HG03378 (cell line): Measurements from ENCODE around the gene CD82.

Experiments used
- ATAC-seq: cut with Tn5 transposase; IDR thresholded peaks from one replicate; pipeline ENCODE4 v1.9.1; 2021; ENCODE audit warnings: mild to moderate bottlenecking, moderate library complexity; ENCODE audit not compliant: unreplicated experiment

Gene CD82, protein sequence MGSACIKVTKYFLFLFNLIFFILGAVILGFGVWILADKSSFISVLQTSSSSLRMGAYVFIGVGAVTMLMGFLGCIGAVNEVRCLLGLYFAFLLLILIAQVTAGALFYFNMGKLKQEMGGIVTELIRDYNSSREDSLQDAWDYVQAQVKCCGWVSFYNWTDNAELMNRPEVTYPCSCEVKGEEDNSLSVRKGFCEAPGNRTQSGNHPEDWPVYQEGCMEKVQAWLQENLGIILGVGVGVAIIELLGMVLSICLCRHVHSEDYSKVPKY

DNA sequence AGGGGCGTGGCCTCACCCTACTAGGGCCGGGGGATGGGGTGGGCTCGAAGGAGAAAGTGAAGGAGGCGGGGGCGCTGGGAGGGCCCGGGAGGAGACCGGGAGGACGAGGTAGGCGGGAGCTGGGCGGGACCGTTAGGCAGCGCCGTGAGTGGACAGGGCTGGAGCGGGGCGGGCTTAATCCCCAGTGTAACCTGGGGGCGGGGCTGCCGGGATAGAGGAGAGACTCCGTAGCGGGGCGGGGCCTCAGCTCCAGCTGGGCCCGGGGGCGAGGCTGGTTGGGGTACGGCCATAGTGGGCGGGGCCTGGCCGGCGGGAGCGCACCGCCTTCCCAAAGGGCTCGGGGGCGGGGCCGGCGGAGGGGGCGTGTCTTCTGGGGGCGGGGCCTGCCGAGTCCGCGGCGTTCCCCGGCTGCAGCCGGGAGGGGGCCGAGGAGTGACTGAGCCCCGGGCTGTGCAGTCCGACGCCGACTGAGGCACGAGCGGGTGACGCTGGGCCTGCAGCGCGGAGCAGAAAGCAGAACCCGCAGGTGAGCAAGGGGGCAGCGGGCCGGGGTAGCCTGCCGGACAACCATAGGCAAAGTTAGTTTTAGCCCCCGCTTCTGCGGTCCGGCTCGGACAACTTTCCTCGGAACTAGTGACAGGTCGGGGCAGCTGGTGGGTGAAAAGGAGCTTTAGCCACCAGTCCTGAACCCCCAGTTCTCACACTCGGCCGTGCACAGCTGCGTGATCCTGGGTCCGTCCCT is at the start of gene CD82:
Gene CD82, plus strand, starts transcription at position 453 of the 742 bp plus-strand sequence. CDS start 29,000 bp downstream, outside the sequence.
- peak; percentile 53 for ATAC-seq

DNA sequence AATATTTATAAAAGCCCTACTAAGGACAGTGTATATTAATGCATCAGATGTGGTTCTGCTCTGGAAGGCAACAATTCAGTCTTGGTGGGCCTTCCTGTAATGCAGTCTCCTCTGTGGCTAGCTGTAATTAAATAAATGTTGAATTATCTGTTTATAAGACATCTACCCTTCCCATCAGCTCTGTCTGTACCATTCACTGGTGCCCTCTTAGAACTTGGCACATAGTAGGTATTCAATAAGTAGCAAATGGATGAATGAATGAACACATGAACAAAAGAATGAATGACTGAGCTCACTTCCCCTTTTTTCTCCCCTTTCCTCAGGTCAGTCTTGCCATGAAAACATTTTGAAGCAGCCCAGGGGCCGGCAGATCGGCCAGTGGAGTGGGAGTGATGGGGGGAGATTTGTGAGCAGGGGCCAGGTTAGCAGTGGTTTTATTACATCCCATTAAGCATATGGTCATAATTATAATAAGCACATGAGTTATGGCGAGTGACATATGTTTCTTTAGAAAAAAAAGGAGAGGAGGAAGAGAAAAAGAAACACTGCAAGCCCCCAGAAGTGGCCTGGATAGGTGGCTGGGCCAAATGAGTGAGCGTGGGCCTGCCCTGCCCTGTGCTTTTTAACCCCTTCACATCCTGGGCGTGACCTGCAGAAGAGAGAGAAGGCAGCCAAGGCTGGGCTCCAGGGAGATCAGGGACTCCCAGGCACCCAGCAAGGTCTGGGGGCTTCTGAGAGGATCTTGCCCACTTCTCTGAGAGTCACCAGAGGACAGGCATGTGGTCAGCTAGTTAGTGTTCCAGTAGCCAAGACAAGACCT is 48.6 kb upstream of the CD82 start:
- ATAC-seq = no peak

DNA sequence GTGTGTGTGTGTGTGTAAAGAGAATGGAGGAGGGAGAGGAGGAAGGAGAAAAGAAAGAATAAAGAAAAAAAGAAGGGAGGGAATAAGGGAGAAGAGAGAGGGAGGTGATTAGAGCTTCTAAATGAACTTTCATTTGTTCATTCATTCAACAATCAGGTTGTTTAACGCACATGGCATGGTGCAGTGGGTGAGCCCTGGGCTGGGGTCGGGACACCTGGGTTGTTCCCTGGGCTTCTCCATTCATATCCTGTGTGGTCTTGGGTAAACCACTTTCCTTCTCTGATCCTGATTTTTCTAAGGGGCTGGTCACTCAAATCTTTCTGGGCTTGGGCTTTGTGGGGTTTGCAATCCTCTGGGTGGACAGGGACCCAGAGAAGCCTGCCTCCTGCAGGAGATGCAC is 47.9 kb upstream of the CD82 start:
- no peak for ATAC-seq

DNA sequence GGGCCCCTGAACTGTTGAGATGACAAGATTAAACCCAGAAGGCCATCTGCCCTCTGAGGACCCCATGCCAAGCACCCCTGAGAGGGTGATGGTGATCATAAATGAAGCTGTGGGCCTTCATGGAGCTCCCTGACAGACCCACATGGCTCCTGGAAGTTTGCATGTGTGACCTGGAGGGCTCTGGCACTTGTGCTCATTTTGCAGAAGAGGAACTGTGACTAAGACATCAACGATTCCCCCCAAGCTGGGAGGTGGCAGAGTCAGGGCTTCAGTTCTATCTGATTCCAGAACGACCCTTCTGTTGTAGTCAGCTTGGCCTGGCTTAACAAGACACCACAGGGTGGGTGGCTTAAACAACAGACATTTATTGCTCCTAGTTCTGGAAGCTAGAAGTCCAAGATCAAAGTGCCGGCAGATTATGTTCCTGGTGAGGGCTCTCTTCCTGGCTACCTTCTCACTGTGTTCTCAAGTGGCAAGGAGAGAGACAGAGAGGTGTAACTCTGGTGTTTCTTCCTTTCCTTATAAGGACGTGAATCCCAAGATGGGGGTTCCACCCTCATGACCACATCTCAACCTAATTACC is 46.4 kb upstream of the CD82 start:
- ATAC-seq = no peak

DNA sequence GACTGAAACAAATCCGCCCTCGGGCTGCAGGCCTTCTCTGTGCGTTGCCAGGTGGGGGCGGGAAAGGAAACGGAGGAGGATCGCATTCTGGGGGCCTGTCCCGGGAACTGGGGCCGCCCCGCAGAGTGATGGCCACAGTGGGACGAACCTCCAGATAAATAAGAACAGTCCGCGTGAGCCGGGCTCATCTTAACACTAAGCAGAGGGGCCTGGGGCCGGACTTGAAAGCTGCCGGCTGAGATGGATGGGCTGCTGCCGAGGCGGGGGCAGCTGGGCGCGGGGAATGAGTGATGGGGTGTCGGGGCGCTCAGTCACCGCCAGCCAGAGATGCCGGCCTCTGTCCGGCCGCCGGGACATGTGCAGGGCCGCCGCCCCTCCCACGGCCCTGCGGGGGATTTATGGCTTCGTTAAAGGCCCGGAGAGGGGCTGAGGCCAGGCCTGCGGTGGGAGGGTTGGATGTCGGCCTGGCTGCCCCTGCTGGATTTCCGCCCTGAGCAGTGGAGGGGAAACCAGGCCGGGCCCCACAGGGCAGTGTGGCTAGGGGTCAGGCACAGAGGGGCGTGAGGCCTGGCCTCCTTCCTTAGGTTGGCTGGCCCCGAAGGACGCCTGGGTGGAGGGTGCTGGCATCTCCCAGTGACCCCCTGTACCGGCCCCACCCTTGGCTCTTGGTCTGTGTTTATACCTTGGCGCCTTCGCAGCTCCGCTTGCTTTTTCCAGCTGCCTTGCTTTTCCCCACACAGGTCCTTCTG is 45.3 kb upstream of the CD82 start:
- no peak for ATAC-seq

DNA sequence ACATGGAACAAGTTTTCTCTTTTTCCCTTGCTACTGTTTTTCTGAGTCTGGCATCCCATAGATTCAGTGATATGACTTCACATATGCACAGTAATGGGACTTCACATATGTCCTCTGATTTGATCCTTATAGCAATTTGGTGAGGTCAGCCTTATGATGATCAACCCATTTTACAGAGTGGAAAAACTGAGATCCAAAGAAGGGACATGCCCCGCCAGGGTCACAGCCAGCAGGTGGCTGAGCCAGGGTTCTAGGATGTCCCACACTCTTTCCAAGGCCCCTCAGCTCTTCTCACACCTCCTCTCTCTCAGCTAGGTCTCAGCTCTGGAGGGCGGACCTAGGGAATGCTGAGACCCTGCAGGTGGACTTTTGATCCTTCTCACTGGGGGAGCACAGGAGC is 44.3 kb upstream of the CD82 start:
- no peak for ATAC-seq

DNA sequence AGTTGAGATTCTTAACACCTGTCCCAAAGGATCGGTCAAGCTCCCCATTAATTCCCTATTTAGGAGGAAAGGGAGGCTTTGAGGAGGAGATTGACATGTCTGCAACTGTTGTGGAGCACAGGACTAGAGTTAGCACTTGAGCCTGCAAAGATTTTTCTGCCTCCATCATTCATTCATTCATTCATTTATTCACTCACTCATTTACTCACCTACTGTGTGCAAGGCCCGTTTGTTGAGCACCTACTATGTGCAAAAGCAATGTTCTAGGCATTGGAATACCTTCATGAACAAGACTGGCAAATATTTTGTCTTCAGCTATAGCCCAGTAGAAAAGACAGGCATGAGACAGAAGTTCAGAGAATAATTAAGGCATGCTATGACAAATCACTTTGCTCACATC is 43.2 kb upstream of the CD82 start:
- no peak for ATAC-seq

DNA sequence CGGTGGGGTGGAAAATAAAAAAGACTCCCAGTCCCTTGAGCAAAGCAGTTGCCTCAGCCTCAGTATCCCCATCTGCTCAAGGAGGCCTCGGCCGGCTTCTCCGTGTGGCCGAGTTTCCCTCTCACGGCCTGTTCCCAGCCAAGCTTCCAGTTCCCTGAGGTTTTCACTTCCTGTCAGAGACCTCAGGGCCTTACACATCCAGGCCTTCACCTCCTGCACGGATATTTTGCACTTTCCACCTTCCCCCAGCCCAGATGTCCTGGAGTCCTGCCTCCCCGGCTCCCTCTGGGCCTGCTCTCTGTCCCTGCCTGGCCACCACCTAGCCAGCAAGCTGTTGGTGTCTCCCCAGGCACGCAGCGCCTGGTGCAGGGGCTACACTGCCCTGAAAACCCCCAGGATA is 41.1 kb upstream of the CD82 start:
- ATAC-seq = no peak

DNA sequence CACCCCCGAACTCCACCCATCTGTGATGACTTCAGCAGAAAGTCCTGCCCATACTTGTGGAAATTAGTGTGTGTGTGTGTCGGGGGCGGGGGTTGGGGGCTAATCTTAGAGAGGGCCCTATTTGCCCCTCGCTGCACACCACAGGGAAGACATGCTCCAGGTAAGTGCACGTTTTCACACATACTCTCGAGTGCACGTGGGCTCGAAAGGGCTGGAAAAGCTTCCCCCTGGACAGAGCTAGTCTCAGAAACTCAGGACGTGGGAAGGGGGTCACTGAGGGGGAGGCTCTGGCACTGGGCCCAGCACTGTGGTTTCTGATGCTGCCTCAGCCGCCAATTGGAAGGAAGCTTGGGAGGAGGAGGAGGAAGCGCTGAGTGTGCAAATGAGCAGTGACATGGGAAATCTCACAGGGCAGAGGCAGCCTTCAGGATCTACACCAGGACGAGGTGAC is 40.7 kb upstream of the CD82 start:
- no peak for ATAC-seq

DNA sequence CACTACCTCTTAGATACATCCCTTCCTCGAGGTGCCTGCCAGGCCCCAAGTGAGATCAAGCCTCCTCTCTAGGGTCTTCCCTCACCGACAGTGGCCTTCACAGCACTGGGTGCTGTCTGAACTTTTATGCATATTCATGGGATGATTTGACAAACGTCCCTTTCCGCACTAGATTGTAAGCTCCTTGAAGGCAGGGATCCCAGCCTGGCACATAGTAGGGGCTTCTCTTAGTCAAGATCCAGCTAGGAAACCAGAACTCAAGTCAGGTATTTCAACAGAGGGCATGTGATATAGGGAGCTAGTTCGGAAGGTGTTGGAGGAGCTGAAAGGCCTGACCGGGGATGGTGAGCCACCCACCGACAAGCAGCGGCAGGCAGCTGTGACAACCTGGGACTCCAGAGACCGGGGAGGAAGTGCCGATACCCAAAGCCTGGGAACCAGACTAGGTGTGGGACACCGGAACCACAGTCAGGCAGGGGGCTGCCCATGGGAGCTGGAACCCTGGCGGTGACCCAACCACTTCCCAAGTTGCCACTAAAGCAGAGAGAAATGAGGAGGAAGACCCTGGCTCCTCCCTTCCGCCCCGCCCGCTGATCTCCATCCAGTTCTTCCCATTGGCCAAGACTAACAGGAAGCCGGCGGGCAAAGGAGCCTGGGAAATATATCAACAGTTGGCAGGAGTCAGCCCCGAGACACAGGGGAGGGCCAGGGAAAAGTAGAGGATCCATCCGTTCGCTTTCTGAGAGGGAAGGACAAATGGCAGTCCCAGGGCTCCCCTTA is 39.8 kb upstream of the CD82 start:
- ATAC-seq = no peak

DNA sequence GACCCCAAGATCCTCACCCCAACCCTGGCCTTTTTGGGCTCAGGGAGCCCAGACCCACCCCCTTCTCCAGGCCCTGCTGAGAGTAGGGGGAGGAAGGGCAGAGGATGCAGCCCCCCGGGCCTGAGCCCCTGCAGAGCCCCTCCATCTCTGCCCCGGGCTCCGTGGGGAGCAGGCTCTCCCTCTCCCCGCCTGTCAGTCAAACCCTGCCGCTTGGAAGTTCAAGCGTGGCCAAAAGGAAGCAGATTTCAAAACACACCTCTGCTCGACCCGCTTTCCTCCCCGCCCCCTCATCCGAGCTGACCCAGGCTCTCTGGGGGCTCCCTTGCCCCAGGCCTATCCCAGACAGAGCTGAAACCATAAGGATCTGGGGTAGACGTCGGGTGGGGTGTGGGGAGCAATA is 39.0 kb upstream of the CD82 start:
- no peak for ATAC-seq

DNA sequence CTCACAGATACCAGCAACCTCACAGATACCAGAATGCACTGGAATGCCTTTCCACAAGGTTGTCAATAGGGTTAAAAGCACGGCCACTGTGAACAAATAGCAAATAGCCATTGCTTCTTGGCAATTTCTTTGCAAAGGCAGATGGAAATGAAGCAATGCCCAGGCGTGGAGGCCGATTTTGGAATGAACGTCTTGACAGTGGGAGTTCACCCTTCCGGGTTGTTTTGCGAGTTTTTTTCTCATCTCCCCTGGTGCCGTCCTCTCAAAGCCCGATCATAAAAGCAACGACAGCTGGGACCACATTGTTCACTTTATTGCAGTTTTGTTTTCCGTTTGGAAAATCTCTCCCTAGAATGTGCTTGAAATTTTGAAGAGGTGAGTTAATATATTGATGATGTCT is 38.0 kb upstream of the CD82 start:
- ATAC-seq = no peak

DNA sequence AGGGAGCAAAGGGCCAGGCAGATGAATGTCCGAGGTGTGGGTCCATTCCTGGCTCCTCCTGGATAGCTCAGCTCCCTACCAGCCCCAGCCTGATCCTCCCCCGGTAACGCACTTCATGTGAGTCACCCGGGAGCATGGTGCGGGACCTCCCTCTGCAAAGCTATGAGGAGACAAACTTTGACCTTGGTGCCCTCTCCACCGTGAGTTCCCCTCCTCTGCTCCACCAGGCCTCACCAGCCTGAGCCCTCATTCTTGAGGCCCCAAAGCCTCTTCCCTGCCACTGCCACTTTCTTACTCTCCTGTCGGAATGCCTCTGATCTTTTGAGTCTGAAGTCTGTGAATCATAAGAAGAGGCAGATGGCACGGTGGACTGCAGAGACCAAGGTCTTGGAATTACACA is 37.4 kb upstream of the CD82 start:
- ATAC-seq = no peak

DNA sequence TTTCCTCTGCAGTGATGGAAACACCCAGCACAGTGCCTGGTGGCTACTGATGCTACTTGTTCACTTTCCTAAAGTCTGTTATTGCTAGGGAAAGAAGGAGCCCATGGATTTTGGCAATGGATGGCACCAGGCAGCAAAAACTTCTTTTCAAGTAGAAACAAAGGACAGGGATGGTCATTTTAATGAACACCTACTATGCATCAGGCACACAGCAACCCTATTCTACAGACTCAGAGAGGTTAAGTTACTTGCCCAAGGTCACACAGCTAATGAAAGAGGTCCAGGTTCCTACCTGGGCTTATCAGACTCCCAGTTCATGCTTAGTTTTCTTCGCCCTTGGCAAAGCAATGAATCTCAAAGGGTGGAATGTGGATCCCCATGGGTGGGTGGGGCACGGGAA is 36.9 kb upstream of the CD82 start:
- ATAC-seq = no peak

DNA sequence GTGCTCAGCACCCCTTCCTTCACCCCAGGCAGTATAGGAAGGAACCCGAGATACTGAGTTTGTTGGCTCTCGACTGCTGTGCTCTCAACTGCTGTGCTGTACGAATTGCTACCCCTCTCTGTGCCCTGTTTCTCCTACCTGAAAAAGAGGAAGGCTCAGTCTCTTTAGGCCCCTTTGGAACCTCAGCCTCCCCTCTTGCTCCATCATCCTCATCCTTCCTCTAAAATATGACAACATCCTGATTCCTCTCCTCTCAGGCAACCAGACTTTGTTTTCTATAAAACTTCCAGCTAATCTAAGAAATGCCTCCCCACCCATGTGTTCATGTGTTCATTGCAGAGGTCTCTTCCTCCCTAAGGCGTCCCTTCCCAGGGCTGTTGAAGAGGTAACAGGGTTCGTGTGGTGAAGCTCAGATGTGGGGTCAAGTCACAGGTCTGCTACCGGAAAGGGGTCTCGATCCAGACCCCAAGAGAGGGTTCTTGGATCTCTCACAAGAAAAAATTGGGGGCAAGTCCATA is 35.5 kb upstream of the CD82 start:
- ATAC-seq = no peak

DNA sequence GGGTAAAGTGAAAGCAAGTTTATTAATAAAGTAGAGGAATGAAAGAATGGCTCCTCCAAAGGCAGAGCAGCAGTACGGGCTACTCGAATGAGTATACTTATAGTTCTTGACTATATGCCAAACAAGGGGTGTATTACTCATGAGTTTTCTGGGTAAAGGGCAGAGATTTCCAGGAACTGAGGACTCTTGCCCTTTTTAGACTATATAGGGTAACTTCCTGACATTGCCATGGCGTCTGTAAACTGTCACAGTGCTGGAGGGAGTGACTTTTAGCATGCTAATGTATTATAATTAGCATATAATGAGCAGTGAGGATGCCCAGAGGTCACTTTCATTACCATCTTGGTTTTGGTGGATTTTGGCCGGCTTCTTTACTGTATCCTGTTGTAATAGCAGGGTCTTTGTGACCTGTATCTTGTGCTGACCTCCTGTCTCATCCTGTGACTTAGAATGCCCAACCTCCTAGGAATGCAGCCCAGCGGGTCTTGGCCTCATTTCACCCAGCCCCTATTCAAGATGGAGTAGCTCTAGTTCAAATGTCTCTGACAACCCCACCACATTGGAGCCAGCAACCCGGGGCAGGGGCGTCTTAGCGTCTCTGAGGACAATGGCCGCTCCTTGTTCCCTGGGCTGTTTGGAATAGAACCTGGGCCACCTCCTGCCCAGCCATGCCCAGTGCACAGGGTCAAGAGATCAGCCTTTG is 34.9 kb upstream of the CD82 start:
- no peak for ATAC-seq

DNA sequence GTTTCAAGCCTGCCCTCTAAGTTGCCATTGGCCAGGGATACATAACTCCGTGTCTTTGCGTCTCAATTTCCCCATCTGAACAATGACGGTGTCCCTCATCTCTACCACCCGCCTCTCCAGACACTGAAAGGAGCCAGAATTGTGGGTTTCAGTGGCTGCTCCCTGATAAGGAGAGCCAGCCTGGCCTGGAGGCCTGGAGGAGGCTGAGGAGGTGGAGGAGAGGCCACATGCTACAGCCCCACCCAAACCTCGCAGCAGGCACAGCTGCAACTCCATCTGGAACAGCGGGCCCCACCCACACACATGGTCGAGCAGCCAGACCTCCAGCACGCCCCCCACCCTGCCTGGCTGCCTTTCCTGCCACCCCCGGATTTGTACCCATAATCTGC is 34.4 kb upstream of the CD82 start:
- ATAC-seq = no peak

DNA sequence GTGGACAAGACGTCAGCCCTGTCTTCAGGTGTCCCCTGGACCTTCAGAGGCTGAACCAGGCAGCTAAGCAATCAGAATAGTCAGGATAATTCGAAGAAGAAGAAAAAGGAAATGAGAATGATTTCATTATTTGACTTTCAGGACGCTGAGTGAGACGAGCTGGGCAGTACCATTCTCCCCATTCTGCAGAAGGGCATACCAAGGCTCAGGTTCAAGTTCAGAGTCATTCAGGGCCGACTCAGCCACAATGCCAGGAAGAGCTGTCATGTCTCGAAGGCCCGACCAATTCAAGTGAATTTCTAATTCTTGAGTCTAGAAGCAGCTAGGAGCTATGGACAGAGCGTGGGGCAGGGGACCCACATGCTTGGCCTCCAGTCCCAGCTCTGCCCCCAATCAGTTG is 33.8 kb upstream of the CD82 start:
- ATAC-seq = no peak

DNA sequence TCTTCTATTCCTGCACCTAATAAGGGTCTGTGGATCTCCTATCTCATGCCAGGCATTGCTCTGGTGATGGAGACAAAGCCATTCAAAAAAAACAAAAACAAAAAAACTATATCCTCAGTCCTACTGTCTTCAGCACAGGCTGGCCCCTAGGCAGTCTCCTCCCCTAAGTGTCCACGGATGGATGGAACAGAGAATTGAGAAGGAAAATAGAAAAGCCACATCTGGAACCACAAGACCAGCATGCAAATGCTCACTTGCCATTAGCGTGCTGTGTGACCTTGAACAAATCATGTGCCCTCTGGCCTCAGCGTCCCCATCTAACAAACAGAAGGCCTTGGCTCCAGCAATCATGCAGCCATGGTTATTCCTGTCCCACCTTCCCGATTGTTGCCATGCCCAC is 32.7 kb upstream of the CD82 start:
- ATAC-seq = no peak
